ENCODE measurements around the gene NFE2L3.

The NFE2L3 gene

DNA sequence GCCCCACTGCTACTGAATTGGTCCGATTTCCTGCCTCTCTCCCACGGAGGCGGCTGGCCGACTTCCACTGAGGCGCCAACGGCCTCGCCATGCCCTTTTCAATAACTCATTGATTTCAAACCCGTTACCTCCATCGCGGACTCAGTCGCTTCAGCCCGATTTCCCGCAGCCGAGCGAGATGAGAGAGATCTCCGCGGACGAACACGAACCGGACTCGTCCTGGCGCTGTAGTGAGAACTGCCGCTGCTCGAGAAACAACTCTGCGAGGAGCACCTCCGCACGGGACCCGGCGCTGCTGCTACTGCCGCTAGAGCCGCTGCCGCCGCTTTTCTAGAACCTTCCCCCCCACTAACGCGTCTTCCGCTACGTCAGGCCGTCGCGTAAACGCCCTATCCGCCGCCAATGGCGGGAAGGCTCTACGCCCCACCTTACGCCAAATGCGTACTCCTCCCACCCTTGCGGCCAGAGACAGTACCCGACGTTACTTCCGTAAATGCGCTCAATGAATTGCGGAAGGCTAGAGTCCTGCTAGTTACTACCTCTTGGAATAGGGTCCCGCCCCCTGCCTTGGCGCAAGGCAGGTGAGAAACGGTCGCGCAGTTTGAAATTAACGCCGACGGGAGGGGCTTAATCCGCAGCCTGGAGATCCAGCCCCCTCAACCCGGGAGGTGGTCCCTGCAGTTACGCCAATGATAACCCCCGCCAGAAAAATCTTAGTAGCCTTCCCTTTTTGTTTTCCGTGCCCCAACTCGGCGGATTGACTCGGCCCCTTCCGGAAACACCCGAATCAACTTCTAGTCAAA, 48.6 kb downstream of the NFE2L3 start, which contains the start of gene HNRNPA2B1:
HNRNPA2B1 (minus strand) TSS at position 303 of the 803 bp plus-strand sequence; CDS start at position 134, 169 bp downstream.
- peak; percentile 96 for DNase-seq (ENCODE audit: low read depth)

DNA sequence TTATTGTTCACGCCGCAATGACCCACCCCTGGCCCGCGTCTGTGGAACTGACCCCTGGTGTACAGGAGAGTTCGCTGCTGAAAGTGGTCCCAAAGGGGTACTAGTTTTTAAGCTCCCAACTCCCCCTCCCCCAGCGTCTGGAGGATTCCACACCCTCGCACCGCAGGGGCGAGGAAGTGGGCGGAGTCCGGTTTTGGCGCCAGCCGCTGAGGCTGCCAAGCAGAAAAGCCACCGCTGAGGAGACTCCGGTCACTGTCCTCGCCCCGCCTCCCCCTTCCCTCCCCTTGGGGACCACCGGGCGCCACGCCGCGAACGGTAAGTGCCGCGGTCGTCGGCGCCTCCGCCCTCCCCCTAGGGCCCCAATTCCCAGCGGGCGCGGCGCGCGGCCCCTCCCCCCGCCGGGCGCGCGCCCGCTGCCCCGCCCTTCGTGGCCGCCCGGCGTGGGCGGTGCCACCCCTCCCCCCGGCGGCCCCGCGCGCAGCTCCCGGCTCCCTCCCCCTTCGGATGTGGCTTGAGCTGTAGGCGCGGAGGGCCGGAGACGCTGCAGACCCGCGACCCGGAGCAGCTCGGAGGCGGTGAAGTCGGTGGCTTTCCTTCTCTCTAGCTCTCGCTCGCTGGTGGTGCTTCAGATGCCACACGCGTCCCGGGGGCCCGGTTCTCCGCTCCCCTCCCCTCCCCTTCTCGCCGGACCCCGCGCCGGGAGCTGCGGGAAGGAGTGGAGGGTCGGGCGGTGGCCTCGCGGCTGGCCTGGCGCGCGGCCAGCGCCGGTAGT, 49.4 kb downstream of the NFE2L3 start, which contains the start of gene CBX3:
CBX3 (plus strand) TSS at position 499 of the 772 bp plus-strand sequence. CDS start 1,254 bp downstream, outside the sequence.
- peak; percentile 70 for DNase-seq (ENCODE audit: low read depth)

DNA sequence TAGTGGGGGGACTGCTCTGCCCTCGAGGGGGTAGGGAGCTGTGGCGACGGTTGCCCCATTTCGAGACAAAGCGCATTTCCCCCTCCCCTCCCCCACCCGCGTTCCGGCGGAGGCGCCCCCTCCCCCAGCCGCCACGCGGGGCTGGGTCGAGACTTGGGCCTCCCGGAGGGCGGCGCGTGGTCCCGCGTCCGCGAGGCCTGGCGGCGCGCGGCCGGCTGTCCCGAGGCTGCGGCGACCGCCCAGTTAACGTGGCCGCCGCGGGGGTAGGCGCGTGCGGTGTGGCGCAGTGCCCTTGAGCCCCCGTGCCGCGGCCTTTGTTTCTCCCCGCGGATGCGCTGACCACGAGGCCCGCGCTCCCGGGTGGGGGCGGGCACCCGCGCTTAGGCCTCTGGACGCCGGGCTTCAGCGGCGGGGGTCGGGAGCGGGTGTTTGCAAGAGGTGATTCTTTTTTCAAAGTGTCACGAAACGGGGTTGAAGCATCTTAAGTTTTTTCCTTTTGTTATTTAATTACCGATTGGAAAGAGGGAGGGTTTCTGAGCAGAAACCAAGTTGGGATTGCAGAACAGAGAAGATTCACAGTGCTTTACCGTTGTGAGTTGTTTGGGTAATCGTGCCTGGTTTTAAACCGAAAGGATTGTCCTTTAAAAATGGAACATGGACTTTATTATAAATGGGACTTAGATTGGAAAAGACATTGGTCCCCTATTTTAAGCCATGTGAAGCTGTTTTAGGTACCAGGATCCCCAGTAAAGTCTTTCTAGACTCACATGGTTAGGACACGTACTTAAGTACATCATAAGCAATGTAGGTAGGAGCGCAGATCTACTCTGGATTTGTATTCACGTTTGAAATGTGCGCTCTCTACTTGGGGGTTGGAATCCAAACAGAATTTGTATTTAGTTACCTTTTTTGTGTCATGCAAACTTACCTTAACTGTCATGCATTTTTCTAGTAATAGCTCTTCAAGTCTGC, 50.3 kb downstream of the NFE2L3 start:
- peak; percentile 56 for DNase-seq (ENCODE audit: low read depth)

DNA sequence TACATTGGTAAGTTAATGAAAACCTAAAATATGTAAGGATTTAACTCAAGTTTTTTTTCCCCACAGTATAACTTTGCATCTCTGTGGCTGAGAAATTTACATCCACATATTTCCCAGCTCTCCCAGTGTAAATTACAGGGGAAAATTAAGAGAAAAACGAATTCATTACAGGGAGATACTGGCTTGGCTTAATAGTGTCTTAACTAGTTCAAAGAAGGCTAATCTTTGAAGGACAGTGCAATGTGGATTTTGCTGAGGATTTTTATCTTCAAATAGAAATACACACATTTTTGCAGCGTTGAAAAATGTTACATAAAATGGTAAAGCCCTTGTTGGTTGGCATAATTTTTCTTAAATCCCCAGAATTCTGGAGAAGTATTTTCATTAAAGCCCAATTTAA, 51.0 kb downstream of the NFE2L3 start:
- no peak for DNase-seq (ENCODE audit: low read depth)

DNA sequence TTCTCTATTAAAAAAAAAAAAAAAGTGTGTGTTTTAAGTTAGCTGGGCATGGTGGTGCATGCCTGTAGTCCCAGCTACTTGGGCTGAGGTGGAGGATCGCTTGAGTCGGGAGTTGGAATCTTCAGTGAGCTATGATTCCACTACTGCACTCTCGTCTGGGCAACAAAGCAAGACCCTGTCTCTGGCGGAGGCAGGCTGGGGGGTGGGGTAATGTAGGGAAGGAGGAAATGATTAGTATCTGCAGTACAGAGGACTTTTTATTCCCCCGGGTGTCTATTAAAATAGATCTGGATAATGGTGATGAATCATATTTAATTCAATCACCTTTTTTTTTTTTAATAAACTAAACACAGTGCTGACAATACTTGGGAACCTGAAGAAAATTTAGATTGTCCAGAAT, 56.0 kb downstream of the NFE2L3 start:
- no peak for DNase-seq (ENCODE audit: low read depth)

DNA sequence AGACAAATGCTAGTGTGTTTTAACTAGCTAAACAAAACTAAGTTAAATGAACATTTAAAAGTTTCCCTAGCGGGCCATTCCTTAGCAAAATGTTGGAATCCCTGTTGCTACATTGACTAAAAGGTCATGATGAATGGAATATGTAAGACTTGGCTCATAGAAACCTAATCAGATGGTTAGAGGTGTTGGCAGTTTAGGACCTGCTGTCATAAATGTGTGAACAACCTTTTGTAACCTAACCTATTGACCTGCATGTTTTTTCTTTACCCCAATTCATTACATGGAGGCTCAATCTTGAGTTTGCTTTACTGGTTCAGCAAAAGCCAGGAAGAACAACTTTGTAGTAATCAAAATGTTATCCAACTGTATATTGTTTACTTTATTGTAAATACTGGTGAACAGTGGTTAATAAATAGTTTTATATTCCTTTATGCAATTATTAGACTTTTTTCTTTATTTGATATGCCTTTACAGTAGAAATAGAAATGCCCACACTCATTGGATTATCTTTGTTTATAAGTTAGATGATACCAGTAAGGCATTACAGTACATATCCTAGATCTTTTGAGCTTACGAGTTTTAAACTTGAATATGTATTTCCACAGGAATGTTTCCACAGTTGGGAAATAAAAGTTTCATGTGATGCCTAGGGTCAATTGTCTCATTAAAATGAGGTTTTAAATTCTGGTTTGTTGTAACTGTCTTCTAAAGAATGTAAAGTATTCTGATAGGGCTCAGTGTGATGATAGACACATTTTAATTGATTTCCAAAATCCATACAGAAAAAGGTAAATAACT, 61.1 kb downstream of the NFE2L3 start:
- DNase-seq (ENCODE audit: low read depth), result no peak

DNA sequence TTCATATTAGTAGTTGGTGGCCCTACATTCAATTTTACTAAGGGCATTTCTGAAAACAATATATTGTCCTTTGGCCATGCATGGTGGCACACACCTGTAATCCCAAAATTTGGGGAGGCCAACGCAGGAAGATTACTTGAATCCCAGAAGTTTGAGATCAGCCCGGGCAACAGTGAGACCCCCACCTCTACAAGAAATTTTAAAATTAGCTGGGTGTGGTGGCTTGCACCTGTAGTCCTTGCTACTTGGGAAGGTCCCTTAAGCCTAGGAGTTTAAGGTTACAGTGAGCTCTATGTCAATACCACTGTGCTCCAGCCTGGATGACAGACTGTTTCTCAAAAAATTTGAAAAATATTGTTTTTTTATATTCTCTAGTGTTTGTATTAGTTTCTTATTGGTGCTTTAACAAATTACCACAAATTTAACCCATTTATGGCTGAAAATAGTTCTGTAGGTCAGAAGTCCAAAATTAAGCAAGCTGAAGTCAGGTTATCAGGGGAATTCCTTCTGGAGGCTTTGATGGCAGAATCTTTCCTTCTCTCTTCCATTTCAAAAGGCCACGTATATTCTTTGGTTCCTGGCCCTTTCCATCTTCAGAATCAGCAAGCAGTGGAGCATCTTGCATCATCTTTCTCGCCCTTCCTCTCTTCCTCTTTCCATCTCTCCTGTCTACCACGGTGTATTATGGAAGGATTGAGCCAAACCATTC, 62.0 kb downstream of the NFE2L3 start:
- no peak for DNase-seq (ENCODE audit: low read depth)

DNA sequence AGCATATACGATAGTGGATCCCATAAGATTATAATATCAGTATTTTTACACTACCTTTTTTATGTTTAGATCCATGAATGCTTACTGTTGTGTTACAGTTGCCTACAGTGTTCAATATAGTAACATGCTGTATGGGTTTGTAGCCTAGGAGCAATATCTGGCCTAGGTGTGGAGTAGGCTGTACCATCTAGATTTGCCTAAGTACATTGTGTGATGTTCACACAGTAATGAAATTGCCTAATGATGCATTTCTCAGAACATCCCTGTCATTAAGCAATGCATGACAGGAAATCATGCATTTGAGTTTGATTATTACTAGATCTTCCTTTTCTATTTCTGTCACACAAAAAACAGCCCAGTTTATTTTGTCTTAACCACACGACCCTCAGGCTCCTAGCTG, 64.1 kb downstream of the NFE2L3 start:
- DNase-seq (ENCODE audit: low read depth), result no peak

DNA sequence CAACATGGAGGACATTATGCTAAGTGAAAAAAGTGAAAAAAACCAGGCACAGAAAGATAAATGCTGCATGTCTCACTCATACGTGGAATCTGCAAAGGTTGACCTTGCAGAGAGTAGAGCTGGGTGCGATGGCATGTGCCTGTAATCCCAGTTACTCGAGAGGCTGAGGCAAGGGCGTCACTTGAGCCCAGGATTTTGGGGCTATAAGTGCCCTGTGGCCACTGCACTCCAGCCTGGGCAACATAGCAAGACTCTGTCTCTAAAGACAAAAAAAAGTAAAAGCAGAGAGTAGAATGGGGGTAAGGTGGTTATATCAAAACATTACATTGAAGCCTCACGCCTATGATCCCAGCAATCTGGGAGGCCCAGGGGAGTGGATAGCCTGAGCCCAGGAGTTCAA, 72.4 kb downstream of the NFE2L3 start:
- no peak for DNase-seq (ENCODE audit: low read depth)

DNA sequence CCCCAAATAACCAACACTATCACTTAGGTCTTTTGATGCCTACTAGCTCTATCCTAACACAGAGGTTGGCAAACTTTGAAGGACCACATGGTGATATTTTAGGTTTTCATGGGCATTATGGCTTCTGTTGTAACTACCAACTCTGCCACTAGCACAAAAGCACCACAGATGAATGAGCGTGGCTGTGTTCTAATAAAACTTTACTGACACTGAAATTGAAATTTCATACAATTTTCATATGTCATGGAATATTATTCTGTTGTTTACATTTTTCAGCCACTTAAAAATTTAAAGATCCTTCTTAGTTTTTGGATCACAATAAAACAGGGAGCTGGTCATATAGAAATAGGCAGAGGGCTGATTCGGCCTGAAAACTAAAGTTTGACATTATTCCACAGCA, 76.0 kb downstream of the NFE2L3 start:
- DNase-seq (ENCODE audit: low read depth), result no peak

DNA sequence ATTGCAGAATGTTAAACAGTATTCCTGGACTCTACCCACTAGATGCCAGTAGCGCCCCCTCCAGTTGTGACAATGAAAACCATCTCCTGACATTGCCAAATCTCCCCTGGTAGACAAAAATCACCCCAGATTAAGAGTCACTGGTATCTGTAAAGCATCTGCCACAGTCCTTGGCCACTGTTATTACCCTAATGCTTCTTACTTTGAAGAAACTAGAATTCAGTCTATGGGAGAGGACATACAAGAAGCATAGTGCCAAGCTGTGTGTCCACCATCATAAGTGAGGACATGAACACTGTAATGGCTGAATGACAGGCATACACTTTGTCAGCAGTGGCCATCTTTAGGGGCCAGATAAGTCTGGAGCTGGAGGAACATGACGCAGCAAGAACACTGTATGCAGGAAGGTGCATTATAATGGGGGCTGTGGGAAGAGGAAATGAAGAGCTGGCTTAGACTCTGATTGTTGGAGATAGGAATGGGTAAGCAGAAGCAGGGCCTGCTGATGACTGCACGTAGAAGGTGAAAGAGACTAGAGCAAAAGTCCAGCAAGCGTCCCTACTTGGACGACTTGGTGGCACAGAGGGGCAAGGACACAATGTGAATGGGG, 82.0 kb downstream of the NFE2L3 start:
- DNase-seq (ENCODE audit: low read depth), result no peak
